ENCODE data around the gene MYPOP.

Gene MYPOP

GRCh38 chr19:45864629-45865082 is 37.8 kb downstream of the MYPOP start:
- Histone ChIP-seq H3K9ac (ENCODE audit: low read depth, low read length, poor library complexity) (peak overlapping the region; percentile 75), H3K18ac (ENCODE audit: low read length) (peak overlapping the region; percentile 81), H3K27ac (replicated peaks; ENCODE audit: low read length) (no peak overlapping the region), H2BK15ac (ENCODE audit: low read length) (peak overlapping the region; percentile 51), H2BK12ac (ENCODE audit: low read length) (peak overlapping the region; percentile 51), H3K4ac (ENCODE audit: low read length) (no peak overlapping the region), H3K79me1 (ENCODE audit: low read depth, low read length) (peaks cover 3% of the 10 kb centered on the region), H3K4me2 (ENCODE audit: insufficient read depth, low read length, poor library complexity, severe bottlenecking) (peak overlapping the region; percentile 82), H3K36me3 (replicated peaks in 1 of 2; ENCODE audit: control insufficient read depth in 2 of 2, insufficient read depth in 2 of 2, low read length in 2 of 2) (peaks cover 5 to 17% of the 10 kb centered on the region in 2 donors), H3K4me1 (ENCODE audit: control insufficient read depth in 2 of 2, insufficient read depth in 1 of 2, low read depth in 1 of 2, low read length in 2 of 2) (peaks cover 0 to 3% of the 10 kb centered on the region in 2 donors), H2AK5ac (ENCODE audit: low read depth, low read length) (peak overlapping the region; percentile 89), H3K9me3 (replicated peaks in 1 of 2; ENCODE audit: control insufficient read depth in 2 of 2, insufficient read depth in 1 of 2, low read depth in 1 of 2, low read length in 2 of 2) (no peaks in the 10 kb centered on the region), H4K8ac (ENCODE audit: low read depth, low read length) (peak overlapping the region; percentile 93), H3K4me3 (ENCODE audit: low read length in 2 of 2) (peak overlapping the region; percentile 33 to 91), H2BK5ac (ENCODE audit: low read length) (no peak overlapping the region), H2BK120ac (ENCODE audit: low read depth, low read length) (no peak overlapping the region), H4K91ac (ENCODE audit: low read depth, low read length, poor library complexity) (no peak overlapping the region), H3K27me3 (ENCODE audit: control insufficient read depth in 3 of 3, insufficient read depth in 3 of 3, low read depth in 1 of 3, low read length in 3 of 3) (peaks cover 0 to 34% (median 14%) of the 10 kb centered on the region in 3 experiments), H3K23ac (ENCODE audit: low read depth, low read length, poor library complexity) (peak overlapping the region; percentile 69), H2AFZ (ENCODE audit: low read length) (peak overlapping the region; percentile 87), H3K14ac (ENCODE audit: low read length) (no peak overlapping the region)
- DNase-seq (ENCODE audit: low spot score): no peak
- no CpG with 5 or more reads among the region's 12 CpGs for WGBS, 2 donors (ENCODE audit: extremely low coverage in 2 of 2, insufficient read length in 2 of 2, insufficient replicate concordance in 1 of 2)

- H2BK15ac ChIP-seq (ENCODE audit: low read length): peak within 1 kb of the TSS; percentile 69
- peaks cover 3% of the 10 kb centered on the region for H3K79me1 ChIP-seq (ENCODE audit: low read depth, low read length)
- H3K9me3 ChIP-seq (replicated peaks in 1 of 2; ENCODE audit: control insufficient read depth in 2 of 2, insufficient read depth in 1 of 2, low read depth in 1 of 2, low read length in 2 of 2): no peaks in the 10 kb centered on the region
- peaks cover 9 to 23% of the 10 kb centered on the region in 2 donors for H3K36me3 ChIP-seq (replicated peaks in 1 of 2; ENCODE audit: control insufficient read depth in 2 of 2, insufficient read depth in 2 of 2, low read length in 2 of 2)
- no peak within 1 kb of the TSS for H3K14ac ChIP-seq (ENCODE audit: low read length)
- H3K4me2 ChIP-seq (ENCODE audit: insufficient read depth, low read length, poor library complexity, severe bottlenecking): peak within 1 kb of the TSS; percentile 82
- H3K9ac ChIP-seq (ENCODE audit: low read depth, low read length, poor library complexity): peak within 1 kb of the TSS; percentile 75
- peak within 1 kb of the TSS; percentile 90 for H2AK5ac ChIP-seq (ENCODE audit: low read depth, low read length)
- peak within 1 kb of the TSS; percentile 99 for H3K23ac ChIP-seq (ENCODE audit: low read depth, low read length, poor library complexity)
- no CpG with 5 or more reads among the region's 71 CpGs for WGBS, 2 donors (ENCODE audit: extremely low coverage in 2 of 2, insufficient read length in 2 of 2, insufficient replicate concordance in 1 of 2)
- H3K27me3 ChIP-seq (ENCODE audit: control insufficient read depth in 3 of 3, insufficient read depth in 3 of 3, low read depth in 1 of 3, low read length in 3 of 3): peaks cover 0 to 34% (median 14%) of the 10 kb centered on the region in 3 experiments
- no peak within 1 kb of the TSS for H4K91ac ChIP-seq (ENCODE audit: low read depth, low read length, poor library complexity)
- H2AFZ ChIP-seq (ENCODE audit: low read length): peak within 1 kb of the TSS; percentile 87
- H3K4me3 ChIP-seq (ENCODE audit: low read length in 2 of 2): peak within 1 kb of the TSS; percentile 82 to 91
- no peak within 1 kb of the TSS for H3K4ac ChIP-seq (ENCODE audit: low read length)
- H3K27ac ChIP-seq (replicated peaks; ENCODE audit: low read length): no peak within 1 kb of the TSS
- DNase-seq (ENCODE audit: low spot score): no peak
- H3K18ac ChIP-seq (ENCODE audit: low read length): peak within 1 kb of the TSS; percentile 81
- H3K4me1 ChIP-seq (ENCODE audit: control insufficient read depth in 2 of 2, insufficient read depth in 1 of 2, low read depth in 1 of 2, low read length in 2 of 2): peaks cover 0 to 3% of the 10 kb centered on the region in 2 donors
- H4K8ac ChIP-seq (ENCODE audit: low read depth, low read length): peak within 1 kb of the TSS; percentile 93
- H2BK12ac ChIP-seq (ENCODE audit: low read length): peak within 1 kb of the TSS; percentile 51
- no peak within 1 kb of the TSS for H2BK120ac ChIP-seq (ENCODE audit: low read depth, low read length)
- H2BK5ac ChIP-seq (ENCODE audit: low read length): no peak within 1 kb of the TSS
Observed at GRCh38 chr19:45863840-45864628, 38.4 kb downstream of the MYPOP start, which contains the start of gene FOXA3. Gene FOXA3, plus strand, starts transcription at chr19:45864326. Its CDS starts 131 bp downstream, at chr19:45864457.

DNA sequence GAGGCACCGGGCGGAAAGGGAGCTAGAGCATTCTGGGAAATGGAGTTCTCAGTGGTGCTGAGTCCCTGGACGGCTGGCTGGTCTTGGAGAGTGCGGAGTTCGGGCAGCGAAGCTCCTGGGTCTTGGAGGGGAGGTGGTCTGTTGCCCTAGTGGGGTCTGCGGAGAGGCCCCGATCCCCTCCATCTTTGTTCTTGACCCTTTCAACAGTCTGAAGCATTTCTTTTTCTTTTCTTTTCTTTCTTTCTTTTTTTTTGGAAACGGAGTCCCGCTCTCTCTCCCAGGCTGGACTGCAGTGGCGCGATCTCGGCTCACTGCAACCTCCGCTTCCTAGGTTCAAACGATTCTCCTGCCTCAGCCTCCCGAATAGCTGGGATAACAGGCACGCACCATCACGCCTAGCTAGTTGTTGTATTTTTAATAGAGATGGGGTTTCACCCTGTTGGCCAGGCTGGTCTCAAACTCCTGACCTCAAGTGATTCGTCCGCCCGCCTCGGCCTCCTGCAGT is 39.0 kb downstream of the MYPOP start:
- H2AK5ac ChIP-seq (ENCODE audit: low read depth, low read length): peak overlapping the region; percentile 90
- H2BK15ac ChIP-seq (ENCODE audit: low read length): no peak overlapping the region
- WGBS, 2 donors (ENCODE audit: extremely low coverage in 2 of 2, insufficient read length in 2 of 2, insufficient replicate concordance in 1 of 2): no CpG with 5 or more reads among the region's 22 CpGs
- peak overlapping the region; percentile 87 for H2AFZ ChIP-seq (ENCODE audit: low read length)
- DNase-seq (ENCODE audit: low spot score): no peak
- H3K79me1 ChIP-seq (ENCODE audit: low read depth, low read length): peaks cover 4% of the 10 kb centered on the region
- peak overlapping the region; percentile 82 for H3K4me2 ChIP-seq (ENCODE audit: insufficient read depth, low read length, poor library complexity, severe bottlenecking)
- H3K4me1 ChIP-seq (ENCODE audit: control insufficient read depth in 2 of 2, insufficient read depth in 1 of 2, low read depth in 1 of 2, low read length in 2 of 2): peaks cover 0 to 3% of the 10 kb centered on the region in 2 donors
- H3K9ac ChIP-seq (ENCODE audit: low read depth, low read length, poor library complexity): no peak overlapping the region
- H4K8ac ChIP-seq (ENCODE audit: low read depth, low read length): no peak overlapping the region
- no peak overlapping the region for H2BK12ac ChIP-seq (ENCODE audit: low read length)
- H4K91ac ChIP-seq (ENCODE audit: low read depth, low read length, poor library complexity): no peak overlapping the region
- H2BK5ac ChIP-seq (ENCODE audit: low read length): no peak overlapping the region
- H3K27ac ChIP-seq (replicated peaks; ENCODE audit: low read length): no peak overlapping the region
- no peaks in the 10 kb centered on the region for H3K9me3 ChIP-seq (replicated peaks in 1 of 2; ENCODE audit: control insufficient read depth in 2 of 2, insufficient read depth in 1 of 2, low read depth in 1 of 2, low read length in 2 of 2)
- no peak overlapping the region for H3K18ac ChIP-seq (ENCODE audit: low read length)
- peak overlapping the region; percentile 69 to 82 for H3K4me3 ChIP-seq (ENCODE audit: low read length in 2 of 2)
- H3K4ac ChIP-seq (ENCODE audit: low read length): no peak overlapping the region
- H3K27me3 ChIP-seq (ENCODE audit: control insufficient read depth in 3 of 3, insufficient read depth in 3 of 3, low read depth in 1 of 3, low read length in 3 of 3): peaks cover 0 to 32% (median 14%) of the 10 kb centered on the region in 3 experiments
- H3K14ac ChIP-seq (ENCODE audit: low read length): no peak overlapping the region
- H3K36me3 ChIP-seq (replicated peaks in 1 of 2; ENCODE audit: control insufficient read depth in 2 of 2, insufficient read depth in 2 of 2, low read length in 2 of 2): peaks cover 11 to 28% of the 10 kb centered on the region in 2 donors
- peak overlapping the region; percentile 99 for H3K23ac ChIP-seq (ENCODE audit: low read depth, low read length, poor library complexity)
- H2BK120ac ChIP-seq (ENCODE audit: low read depth, low read length): no peak overlapping the region

All from neuronal stem cell (in vitro differentiated cells).